ENCODE measurements around the gene STK33. TPM values are rescaled to one million over a fixed set of nuclear protein-coding genes. Genes with fewer than 3 reads are reported as not detected.

Gene STK33
- total and polyA plus RNA-seq, 5 donors: 14.1 to 40.2 (median 26.4) TPM

DNA sequence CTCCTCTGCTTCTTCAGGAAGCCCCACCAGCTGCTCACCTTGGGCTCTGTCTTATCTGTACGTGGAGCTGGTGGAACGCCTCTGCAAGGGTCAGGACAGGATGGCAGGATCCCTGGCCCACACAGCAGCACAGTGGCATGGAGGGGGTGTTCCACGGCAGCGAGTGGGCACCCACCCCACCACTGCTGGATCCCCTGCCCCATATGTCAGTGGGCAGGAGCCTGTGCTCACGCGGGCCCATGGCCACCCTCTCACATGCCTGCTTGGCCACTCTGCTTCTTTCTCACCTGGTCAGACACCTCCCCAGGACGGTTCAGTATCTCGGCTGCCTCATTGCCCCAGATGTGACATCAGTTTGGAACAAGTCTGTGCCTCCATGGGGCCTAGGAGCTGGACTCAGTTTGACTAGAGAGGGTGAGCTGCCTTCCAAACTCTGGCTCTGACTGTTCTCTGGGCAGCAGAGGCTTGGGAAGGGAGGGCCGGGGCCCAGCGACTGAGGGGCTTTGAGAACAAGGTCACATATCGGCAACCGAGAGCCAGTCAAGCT, 232.3 kb downstream of the STK33 start:
- no peak for DNase-seq
- ATAC-seq: no peak
- Histone ChIP-seq H3K27me3 (ENCODE audit: control insufficient read depth, insufficient read depth) (no peaks in the 10 kb centered on the region), H3K4me1 (ENCODE audit: control insufficient read depth, insufficient read depth, low read length) (no peaks in the 10 kb centered on the region), H3K4me3 (ENCODE audit: low read length) (no peak overlapping the region), H3K27ac (ENCODE audit: low read length) (no peak overlapping the region), H3K9me3 (ENCODE audit: control insufficient read depth, low read length) (no peaks in the 10 kb centered on the region)
- 94% methylated on average over 12 of the region's 12 CpGs for WGBS
- intact Hi-C loops (cut with DNase I): no loop called here

DNA sequence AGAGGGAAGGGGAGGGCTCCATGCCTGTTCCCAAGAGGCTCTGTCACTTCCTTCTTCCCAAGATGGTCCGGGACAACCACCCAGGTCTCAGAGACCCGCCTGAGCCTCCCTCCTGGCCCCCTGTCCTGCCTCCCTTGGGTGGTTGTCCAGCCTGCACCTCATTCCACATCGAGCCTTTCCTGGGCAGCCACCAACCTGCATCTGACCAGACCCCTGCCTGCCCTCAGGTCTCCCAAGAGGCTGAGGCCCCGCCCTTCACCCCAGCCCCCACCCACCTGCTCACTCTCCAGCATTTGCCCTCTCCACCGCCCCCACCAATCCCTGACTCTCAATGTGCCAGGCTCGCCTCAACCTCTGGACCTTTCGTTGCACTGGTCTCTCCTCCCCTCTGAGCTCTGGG, 232.8 kb downstream of the STK33 start:
- Histone ChIP-seq H3K27ac (ENCODE audit: low read length) (no peak overlapping the region), H3K9me3 (ENCODE audit: control insufficient read depth, low read length) (no peaks in the 10 kb centered on the region), H3K4me1 (ENCODE audit: control insufficient read depth, insufficient read depth, low read length) (no peaks in the 10 kb centered on the region), H3K27me3 (ENCODE audit: control insufficient read depth, insufficient read depth) (no peaks in the 10 kb centered on the region), H3K4me3 (ENCODE audit: low read length) (no peak overlapping the region)
- DNase-seq (no peak), ATAC-seq (no peak)
- WGBS: 88% methylated on average over 7 of the region's 7 CpGs
- intact Hi-C loops (cut with DNase I): no loop called here

DNA sequence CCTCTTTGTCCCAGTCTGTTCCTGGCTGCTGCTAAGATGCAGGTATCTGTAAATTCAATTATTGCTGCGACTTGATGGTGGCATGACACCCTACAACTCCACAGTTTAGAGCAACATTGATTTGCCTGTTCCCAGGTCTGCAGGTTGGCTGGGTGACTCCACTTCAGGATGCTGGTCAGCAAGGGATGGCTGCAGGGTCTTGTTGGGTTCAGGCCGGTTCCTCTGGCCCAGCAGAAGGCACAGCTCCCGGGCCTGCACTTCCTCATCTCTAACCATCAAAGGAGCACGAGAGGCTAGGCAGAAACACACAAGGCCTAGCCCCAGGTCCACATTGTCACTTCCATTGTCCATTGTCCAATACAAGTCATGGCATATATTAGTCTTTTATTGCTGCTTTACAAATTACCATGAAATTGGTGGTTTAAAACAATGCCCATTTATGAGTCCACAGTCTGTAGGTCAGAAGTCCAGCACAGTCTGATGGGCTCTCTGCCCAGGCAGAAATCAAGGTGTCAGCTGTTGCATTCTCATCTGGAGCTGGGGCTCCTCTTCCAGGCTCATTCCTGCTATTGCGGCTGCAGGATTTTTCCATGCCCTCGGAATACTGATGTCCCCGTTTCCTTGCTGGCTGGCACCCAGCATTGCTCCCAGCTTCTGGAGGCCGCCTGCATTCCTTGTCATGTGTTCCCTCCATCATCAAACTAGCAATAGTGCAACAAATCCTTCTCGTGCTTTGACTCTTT, 233.8 kb downstream of the STK33 start:
- no peaks in the 10 kb centered on the region for H3K9me3 ChIP-seq (ENCODE audit: control insufficient read depth, low read length)
- H3K27me3 ChIP-seq (ENCODE audit: control insufficient read depth, insufficient read depth): no peaks in the 10 kb centered on the region
- no peak overlapping the region for H3K4me3 ChIP-seq (ENCODE audit: low read length)
- ATAC-seq: no peak
- DNase-seq: no peak
- WGBS: 81% methylated on average over 9 of the region's 9 CpGs
- H3K27ac ChIP-seq (ENCODE audit: low read length): no peak overlapping the region
- intact Hi-C loops (cut with DNase I): no loop called here
- no peaks in the 10 kb centered on the region for H3K4me1 ChIP-seq (ENCODE audit: control insufficient read depth, insufficient read depth, low read length)

DNA sequence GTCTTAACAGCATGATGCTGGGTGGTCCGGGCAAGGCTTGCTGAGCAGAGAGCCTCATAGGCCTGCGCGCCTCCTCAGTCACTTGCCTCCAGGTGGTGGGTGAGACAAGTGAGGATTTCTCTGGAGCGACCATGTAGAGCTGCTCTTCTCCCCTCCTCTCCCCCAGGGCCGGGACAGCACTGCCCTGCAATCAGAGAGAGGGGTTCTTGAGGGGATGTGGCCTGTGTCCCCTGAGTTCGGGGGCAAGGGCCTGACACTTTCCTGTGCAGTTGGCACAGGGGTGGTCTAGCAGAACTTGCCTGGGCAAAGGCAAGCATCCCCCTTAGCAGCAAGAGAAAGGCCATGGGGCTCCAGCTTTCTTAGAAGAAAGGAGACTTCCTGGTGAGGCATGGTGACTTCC, 234.5 kb downstream of the STK33 start:
- Histone ChIP-seq H3K27ac (ENCODE audit: low read length) (no peak overlapping the region), H3K9me3 (ENCODE audit: control insufficient read depth, low read length) (no peaks in the 10 kb centered on the region), H3K4me3 (ENCODE audit: low read length) (no peak overlapping the region), H3K27me3 (ENCODE audit: control insufficient read depth, insufficient read depth) (no peaks in the 10 kb centered on the region), H3K4me1 (ENCODE audit: control insufficient read depth, insufficient read depth, low read length) (no peaks in the 10 kb centered on the region)
- intact Hi-C loops (cut with DNase I): no loop called here
- WGBS: 92% methylated on average over 6 of the region's 6 CpGs
- ATAC-seq: no peak
- DNase-seq: no peak

DNA sequence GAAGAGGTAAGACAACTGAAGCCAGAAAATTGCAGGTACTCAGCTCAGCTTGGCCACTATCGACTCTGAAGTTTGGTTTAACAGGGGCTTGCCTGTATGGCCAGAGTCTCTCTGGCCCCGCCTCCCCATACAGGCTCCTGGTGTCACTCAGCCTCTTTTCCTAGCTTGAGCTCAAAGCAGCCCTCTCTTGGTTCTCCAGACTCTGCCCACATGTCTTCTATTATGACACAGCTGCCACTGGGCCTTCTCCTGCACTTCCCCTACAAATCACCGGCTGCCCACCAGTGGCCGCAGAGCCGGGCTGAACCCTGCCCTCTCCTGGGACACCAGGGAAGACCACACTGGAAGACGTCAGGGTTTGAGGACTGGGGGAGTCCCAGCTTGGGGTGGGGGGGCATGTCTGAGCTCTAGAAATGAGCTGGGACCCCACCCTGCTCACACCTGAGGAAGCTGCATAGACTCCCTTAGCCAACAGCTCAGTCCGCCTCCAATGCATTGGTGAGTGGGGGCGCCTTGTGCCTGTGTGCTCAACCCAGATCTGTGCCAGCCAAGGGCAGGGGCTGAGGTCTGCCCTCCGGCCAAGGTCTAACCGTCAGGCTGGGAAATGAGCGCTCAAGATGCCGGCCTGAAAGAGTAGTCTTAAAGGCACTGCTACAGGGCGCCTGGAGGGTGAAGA, 236.0 kb downstream of the STK33 start:
- ATAC-seq (no peak), DNase-seq (no peak)
- no peaks in the 10 kb centered on the region for H3K4me1 ChIP-seq (ENCODE audit: control insufficient read depth, insufficient read depth, low read length)
- no peaks in the 10 kb centered on the region for H3K9me3 ChIP-seq (ENCODE audit: control insufficient read depth, low read length)
- H3K27ac ChIP-seq (ENCODE audit: low read length): no peak overlapping the region
- no peaks in the 10 kb centered on the region for H3K27me3 ChIP-seq (ENCODE audit: control insufficient read depth, insufficient read depth)
- 89% methylated on average over 13 of the region's 13 CpGs for WGBS
- H3K4me3 ChIP-seq (ENCODE audit: low read length): no peak overlapping the region
- intact Hi-C loops (cut with DNase I): no loop called here

DNA sequence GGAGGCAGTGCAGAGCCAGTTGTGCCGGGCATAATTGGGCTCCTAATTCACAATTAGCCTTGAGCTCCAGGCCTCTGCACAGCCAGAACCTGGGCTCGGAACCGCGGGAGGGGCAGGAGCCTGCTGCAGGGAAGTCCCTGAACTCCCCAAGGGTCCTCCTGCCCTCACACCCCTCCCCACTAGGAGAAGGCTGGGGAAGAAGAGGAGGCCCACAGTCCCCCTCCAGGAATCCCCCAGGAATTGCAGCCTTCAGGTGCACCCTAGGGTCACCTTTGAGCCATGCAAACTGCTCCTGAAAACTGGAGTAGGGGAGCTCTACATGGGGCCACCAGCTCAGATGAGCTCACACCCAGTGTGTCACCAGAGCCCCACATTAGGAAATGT, 236.5 kb downstream of the STK33 start:
- intact Hi-C loops (cut with DNase I): no loop called here
- Histone ChIP-seq H3K27ac (ENCODE audit: low read length) (no peak overlapping the region), H3K4me3 (ENCODE audit: low read length) (no peak overlapping the region), H3K27me3 (ENCODE audit: control insufficient read depth, insufficient read depth) (no peaks in the 10 kb centered on the region), H3K4me1 (ENCODE audit: control insufficient read depth, insufficient read depth, low read length) (no peaks in the 10 kb centered on the region), H3K9me3 (ENCODE audit: control insufficient read depth, low read length) (no peaks in the 10 kb centered on the region)
- DNase-seq (no peak), ATAC-seq (no peak)
- WGBS: 70% methylated on average over 4 of the region's 4 CpGs

DNA sequence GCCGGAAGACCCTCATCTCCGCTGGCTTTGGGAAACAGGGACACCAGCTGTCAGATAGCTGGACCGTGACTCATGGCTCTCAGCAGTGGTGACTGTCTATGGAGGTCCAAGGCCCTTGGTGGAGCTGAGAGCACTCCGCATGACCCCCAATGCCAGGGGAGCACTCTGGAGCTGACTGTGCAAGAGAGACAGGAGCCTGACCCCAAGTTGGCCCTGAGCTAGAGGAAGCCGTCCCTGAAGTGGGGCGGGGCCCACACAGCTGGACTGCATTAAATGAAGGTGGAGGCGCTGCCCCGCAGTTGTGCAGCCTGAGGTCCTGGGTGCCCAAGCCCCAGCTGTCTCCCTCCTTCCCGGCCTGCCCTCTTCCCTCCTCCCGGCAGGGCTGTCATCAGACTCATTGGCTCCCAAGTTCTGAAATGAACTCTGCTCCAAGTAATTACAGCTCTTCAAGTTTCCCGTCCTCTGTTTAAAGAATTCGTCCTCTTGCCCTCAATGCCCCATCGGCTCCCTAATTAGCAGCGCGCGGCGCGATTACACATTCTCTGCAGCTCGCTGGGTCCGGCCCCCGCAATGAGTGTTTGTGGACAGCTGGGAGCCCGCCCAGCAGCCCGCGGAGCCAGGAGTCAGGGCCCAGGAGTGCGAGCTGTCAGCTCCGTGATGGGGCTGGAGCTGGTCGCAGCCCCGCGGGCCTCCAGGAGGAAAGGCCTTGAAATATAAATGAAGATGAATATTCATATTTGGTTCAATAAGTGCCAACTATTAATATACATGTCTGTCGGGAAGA, 237.1 kb downstream of the STK33 start:
- peak; percentile 54 to 86 (median 83) for DNase-seq

DNA sequence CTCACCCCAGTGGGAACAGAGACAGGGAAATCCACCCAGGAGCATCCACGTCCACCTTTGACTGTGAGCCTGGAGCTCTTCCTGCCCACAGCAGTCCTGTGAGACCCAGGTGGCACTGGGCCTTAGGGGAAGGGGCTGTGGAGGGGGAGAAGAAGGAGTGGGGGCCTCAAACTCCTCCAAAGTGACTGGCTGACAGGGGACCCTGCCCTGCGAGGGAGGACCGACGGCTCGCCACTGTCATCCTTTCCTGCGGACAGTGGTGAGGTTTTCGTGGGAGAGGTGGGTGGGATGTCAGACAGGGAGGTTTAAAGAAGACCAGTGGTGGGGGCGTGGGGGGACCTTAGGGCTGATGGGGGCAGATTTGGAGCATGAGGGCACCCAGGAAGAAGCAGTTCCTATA, 237.8 kb downstream of the STK33 start:
- no peak overlapping the region for H3K27ac ChIP-seq (ENCODE audit: low read length)
- H3K9me3 ChIP-seq (ENCODE audit: control insufficient read depth, low read length): no peaks in the 10 kb centered on the region
- no peaks in the 10 kb centered on the region for H3K4me1 ChIP-seq (ENCODE audit: control insufficient read depth, insufficient read depth, low read length)
- DNase-seq (no peak), ATAC-seq (no peak)
- WGBS: 88% methylated on average over 8 of the region's 8 CpGs
- intact Hi-C loops (cut with DNase I): no loop called here
- no peaks in the 10 kb centered on the region for H3K27me3 ChIP-seq (ENCODE audit: control insufficient read depth, insufficient read depth)
- no peak overlapping the region for H3K4me3 ChIP-seq (ENCODE audit: low read length)

More for the DNA sequence above, 237.1 kb downstream of the STK33 start:
- H3K27me3 ChIP-seq (ENCODE audit: control insufficient read depth, insufficient read depth): no peaks in the 10 kb centered on the region
- WGBS: 51% methylated on average over 30 of the region's 30 CpGs
- peak overlapping the region; percentile 45 for H3K27ac ChIP-seq (ENCODE audit: low read length)
- no peak overlapping the region for H3K4me3 ChIP-seq (ENCODE audit: low read length)
- H3K4me1 ChIP-seq (ENCODE audit: control insufficient read depth, insufficient read depth, low read length): no peaks in the 10 kb centered on the region
- intact Hi-C loops (cut with DNase I): no loop called here
- ATAC-seq: peak; percentile 77 to 81
- H3K9me3 ChIP-seq (ENCODE audit: control insufficient read depth, low read length): no peaks in the 10 kb centered on the region

DNA sequence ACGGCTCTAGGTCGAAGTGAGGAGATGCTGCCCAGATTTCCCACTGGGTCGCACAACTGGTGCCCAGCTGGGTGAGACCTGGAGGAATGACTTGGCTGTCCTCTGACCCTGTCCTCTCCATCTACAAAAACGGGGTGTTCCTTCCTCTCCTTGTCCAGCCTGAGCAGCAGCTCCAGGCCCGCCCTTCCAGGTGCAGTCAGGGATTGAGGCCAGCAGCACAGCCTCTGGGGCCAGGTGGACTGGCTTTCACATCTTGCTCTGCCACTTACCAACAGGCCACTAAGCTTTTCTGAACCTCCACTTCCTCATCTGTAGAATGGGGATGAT, 238.6 kb downstream of the STK33 start:
- DNase-seq: no peak
- ATAC-seq: no peak
- intact Hi-C loops (cut with DNase I): no loop called here
- Histone ChIP-seq H3K4me1 (ENCODE audit: control insufficient read depth, insufficient read depth, low read length) (no peaks in the 10 kb centered on the region), H3K4me3 (ENCODE audit: low read length) (no peak overlapping the region), H3K27me3 (ENCODE audit: control insufficient read depth, insufficient read depth) (no peaks in the 10 kb centered on the region), H3K27ac (ENCODE audit: low read length) (no peak overlapping the region), H3K9me3 (ENCODE audit: control insufficient read depth, low read length) (no peaks in the 10 kb centered on the region)
- 88% methylated on average over 5 of the region's 5 CpGs for WGBS

DNA sequence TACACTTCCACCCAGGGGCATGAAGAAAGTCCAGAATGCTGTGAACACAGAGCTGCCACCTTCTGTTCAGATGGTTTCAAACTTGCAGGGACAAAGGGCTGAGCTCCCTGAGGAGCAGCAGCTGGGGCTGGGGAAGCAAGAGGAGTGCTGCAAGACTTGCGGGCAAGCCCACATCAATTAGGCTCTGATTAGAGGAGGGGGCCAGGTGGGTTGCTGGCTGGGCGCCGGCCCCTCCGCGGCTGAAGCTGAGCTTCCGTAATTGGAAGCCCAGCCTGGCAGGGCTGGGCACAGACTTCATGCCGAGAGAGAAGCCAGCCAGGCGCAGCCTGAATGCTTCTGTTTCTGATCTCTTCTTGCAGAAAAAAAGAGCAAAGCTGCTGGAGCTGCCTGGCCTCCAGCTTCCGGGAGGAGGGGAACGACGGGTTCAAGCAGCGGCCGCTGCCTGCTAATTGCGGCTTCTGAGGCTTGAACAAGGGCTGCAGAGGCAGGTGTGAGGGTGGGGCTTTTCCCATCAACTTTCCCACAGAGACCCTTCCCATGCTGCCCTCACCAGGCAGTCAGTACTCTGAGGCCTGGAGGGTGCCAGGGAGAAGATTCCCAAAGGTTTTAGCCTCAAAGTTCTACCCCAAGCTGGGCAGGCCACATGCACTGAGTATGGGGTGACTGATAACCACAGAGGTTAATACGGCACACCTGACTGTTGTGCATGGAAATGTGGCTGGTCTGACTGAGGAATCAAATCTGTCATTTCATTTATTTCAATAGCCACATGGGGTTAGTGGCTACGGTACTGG, 239.2 kb downstream of the STK33 start:
- no peak overlapping the region for H3K27ac ChIP-seq (ENCODE audit: low read length)

More for the DNA sequence above, 239.2 kb downstream of the STK33 start:
- intact Hi-C loops (cut with DNase I): no loop called here
- H3K9me3 ChIP-seq (ENCODE audit: control insufficient read depth, low read length): no peaks in the 10 kb centered on the region
- 18% methylated on average over 16 of the region's 16 CpGs for WGBS
- DNase-seq (no peak), ATAC-seq (no peak)
- H3K4me1 ChIP-seq (ENCODE audit: control insufficient read depth, insufficient read depth, low read length): no peaks in the 10 kb centered on the region
- H3K27me3 ChIP-seq (ENCODE audit: control insufficient read depth, insufficient read depth): no peaks in the 10 kb centered on the region
- H3K4me3 ChIP-seq (ENCODE audit: low read length): no peak overlapping the region

Data from right cardiac atrium (tissue), 5 donors.